Neural cell (in vitro differentiated cells): ENCODE results near the gene ZSCAN21. TPM values are rescaled to one million over a fixed set of nuclear protein-coding genes. Genes with fewer than 3 reads are reported as not detected.

ENCODE experiments used
- H2AFZ ChIP-seq: fragments of 200-600, 300-800 bp; sonication (generic), shearing (Covaris generic); 2 replicates; pipeline ENCODE4 v1.6.0; 2014; ENCODE audit warnings: low read depth, mild to moderate bottlenecking, antibody characterized with exemption, low read length, moderate library complexity
- H3F3A ChIP-seq: fragments of 200-600 bp; shearing (Covaris generic); 2 replicates; pipeline ENCODE4 v1.6.1; 2016; ENCODE audit warnings: mild to moderate bottlenecking, moderate library complexity, mixed read lengths, antibody characterized with exemption, low read length; ENCODE audit not compliant: insufficient read depth, poor library complexity, severe bottlenecking
- H3K27ac ChIP-seq: fragments of 200-600, 300-800 bp; sonication (generic), shearing (Covaris generic); 2 replicates; pipeline ENCODE4 v1.5.1; 2014; ENCODE audit warnings: mild to moderate bottlenecking, low read length, moderate library complexity
- H3K27me3 ChIP-seq: fragments of 300-800, 200-600 bp; sonication (generic), shearing (Covaris generic); 2 replicates; pipeline ENCODE4 v1.6.0; 2014; ENCODE audit warnings: mild to moderate bottlenecking, low read depth, low read length, moderate library complexity; ENCODE audit not compliant: insufficient read depth
- H3K36me3 ChIP-seq: fragments of 300-800, 200-600 bp; sonication (generic), shearing (Covaris generic); 2 replicates; pipeline ENCODE4 v1.5.1; 2014; ENCODE audit warnings: mild to moderate bottlenecking, antibody characterized with exemption, low read length, moderate library complexity; ENCODE audit not compliant: insufficient read depth
- H3K4me2 ChIP-seq: fragments of 300-800, 200-600 bp; sonication (generic), shearing (Covaris generic); 2 replicates; pipeline ENCODE4 v1.6.0; 2014; ENCODE audit warnings: mild to moderate bottlenecking, low read length
- H3K4me3 ChIP-seq: fragments of 300-800, 200-600 bp; sonication (generic), shearing (Covaris generic); 2 replicates; pipeline ENCODE4 v1.5.1; 2014; ENCODE audit warnings: mild to moderate bottlenecking, low read length, moderate library complexity
- H3K79me2 ChIP-seq: fragments of 200-600 bp; shearing (Covaris generic); replicated peaks from 2 replicates; pipeline ENCODE4 v1.6.0; 2014; ENCODE audit warnings: mild to moderate bottlenecking, low read length, moderate library complexity; ENCODE audit not compliant: insufficient read depth
- H3K9ac ChIP-seq: fragments of 300-800, 200-600 bp; sonication (generic), shearing (Covaris generic); 2 replicates; pipeline ENCODE4 v1.6.1; 2016; ENCODE audit warnings: mild to moderate bottlenecking, low read length, mixed read lengths
- H3K9me2 ChIP-seq: fragments of 200-600 bp; shearing (Covaris generic); 2 replicates; pipeline ENCODE4 v1.6.1; 2016; ENCODE audit warnings: mild to moderate bottlenecking, low read length, mixed read lengths; ENCODE audit not compliant: insufficient read depth
- H3K9me3 ChIP-seq: fragments of 200-600, 300-800 bp; sonication (generic), shearing (Covaris generic); 2 replicates; pipeline ENCODE4 v1.6.1; 2016; ENCODE audit warnings: mild to moderate bottlenecking, mixed run types, low read length, moderate library complexity, mixed read lengths
- H4K20me1 ChIP-seq: fragments of 200-600 bp; shearing (Covaris generic); 2 replicates; pipeline ENCODE4 v1.6.1; 2016; ENCODE audit warnings: mild to moderate bottlenecking, mixed run types; ENCODE audit not compliant: insufficient read depth
- CTCF ChIP-seq: fragments of 450-650 bp; IDR thresholded peaks from 2 replicates; pipeline ENCODE4 v1.5.1; 2014; ENCODE audit warnings: antibody characterized with exemption, mild to moderate bottlenecking, moderate library complexity; ENCODE audit not compliant: poor library complexity, severe bottlenecking
- EP300 ChIP-seq: fragments of 450-650 bp; conservative IDR thresholded peaks from 2 replicates; pipeline ENCODE4 v1.6.1; 2014; ENCODE audit warnings: antibody characterized with exemption, mild to moderate bottlenecking, moderate library complexity; ENCODE audit not compliant: poor library complexity, severe bottlenecking
- EZH2 ChIP-seq: fragments of 200-600, 300-800 bp; shearing (Covaris generic), sonication (generic); IDR thresholded peaks from 2 replicates; pipeline ENCODE4 v1.6.1; 2014; ENCODE audit warnings: antibody characterized with exemption, low read length, borderline replicate concordance, mild to moderate bottlenecking; ENCODE audit not compliant: insufficient read depth, poor library complexity, severe bottlenecking
- MXI1 ChIP-seq: fragments of 450-650 bp; conservative IDR thresholded peaks from 2 replicates; pipeline ENCODE4 v1.6.1; 2014; ENCODE audit warnings: antibody characterized with exemption, mild to moderate bottlenecking; ENCODE audit not compliant: poor library complexity, severe bottlenecking
- POLR2AphosphoS5 ChIP-seq: IDR thresholded peaks from 2 replicates; pipeline ENCODE4 v1.6.1; 2012
- RAD21 ChIP-seq: fragments of 450-650 bp; conservative IDR thresholded peaks from 2 replicates; pipeline ENCODE4 v1.6.1; 2014; ENCODE audit warnings: antibody characterized with exemption, mild to moderate bottlenecking, moderate library complexity
- SMC3 ChIP-seq: fragments of 450-650 bp; conservative IDR thresholded peaks from 2 replicates; pipeline ENCODE4 v1.6.1; 2014; ENCODE audit warnings: antibody characterized with exemption, mild to moderate bottlenecking, moderate library complexity; ENCODE audit not compliant: poor library complexity
- TAF1 ChIP-seq: IDR thresholded peaks from 2 replicates; pipeline ENCODE4 v1.6.1; 2012; ENCODE audit warnings: low read depth
- polyA plus RNA-seq: library from polyadenylated mRNA; depleted of rRNA; stranded (reverse); fragments of >200 nt; gene quantifications from 2 replicates; pipeline ENCODE4 v1.2.3, GENCODE V29; 2014
- TF ChIP-seq, protein P1 (sequence below): IDR thresholded peaks from 2 replicates; pipeline ENCODE4 v1.6.1; 2012; ENCODE audit warnings: borderline replicate concordance

Gene ZSCAN21
- polyA plus RNA-seq, 1 donor from 2014 or later, result 27.6 TPM

- no peaks in the 10 kb centered on the region for H3K27me3 ChIP-seq
- H3K9me2 ChIP-seq, result no peaks in the 10 kb centered on the region
- no peak overlapping the region for H2AFZ ChIP-seq
- no peaks in the 10 kb centered on the region for H4K20me1 ChIP-seq
- H3K9me3 ChIP-seq, result no peaks in the 10 kb centered on the region
- H3K36me3 ChIP-seq, result no peaks in the 10 kb centered on the region
- H3K9ac ChIP-seq, result no peak overlapping the region
- no peak for TF ChIP-seq RAD21
- TF ChIP-seq MXI1, result no peak
- no peak for TF ChIP-seq CTCF
- no peak for TF ChIP-seq EP300
- TF ChIP-seq SMC3, result no peak
- no peak for TF ChIP-seq POLR2AphosphoS5
- H3F3A ChIP-seq, result no peaks in the 10 kb centered on the region
- no peak overlapping the region for H3K4me3 ChIP-seq
- H3K27ac ChIP-seq, result no peak overlapping the region
- H3K79me2 ChIP-seq, result no peaks in the 10 kb centered on the region
- no peak overlapping the region for H3K4me2 ChIP-seq
Observed at GRCh38 chr7:100003711-100004661, 45.6 kb upstream of the ZSCAN21 start.

GRCh38 chr7:100007887-100008286 is 41.7 kb upstream of the ZSCAN21 start:
- Histone ChIP-seq H2AFZ (no peak overlapping the region), H3K36me3 (no peaks in the 10 kb centered on the region), H3K9me3 (no peaks in the 10 kb centered on the region), H3F3A (no peaks in the 10 kb centered on the region), H3K4me2 (no peak overlapping the region), H3K27me3 (no peaks in the 10 kb centered on the region), H3K79me2 (no peaks in the 10 kb centered on the region), H3K9ac (no peak overlapping the region), H3K4me3 (no peak overlapping the region), H3K9me2 (no peaks in the 10 kb centered on the region), H4K20me1 (no peaks in the 10 kb centered on the region), H3K27ac (no peak overlapping the region)
- no peak for TF ChIP-seq EZH2
- TF ChIP-seq MXI1, result no peak
- no peak for TF ChIP-seq POLR2AphosphoS5
- no peak for TF ChIP-seq CTCF
- TF ChIP-seq, protein P1, sequence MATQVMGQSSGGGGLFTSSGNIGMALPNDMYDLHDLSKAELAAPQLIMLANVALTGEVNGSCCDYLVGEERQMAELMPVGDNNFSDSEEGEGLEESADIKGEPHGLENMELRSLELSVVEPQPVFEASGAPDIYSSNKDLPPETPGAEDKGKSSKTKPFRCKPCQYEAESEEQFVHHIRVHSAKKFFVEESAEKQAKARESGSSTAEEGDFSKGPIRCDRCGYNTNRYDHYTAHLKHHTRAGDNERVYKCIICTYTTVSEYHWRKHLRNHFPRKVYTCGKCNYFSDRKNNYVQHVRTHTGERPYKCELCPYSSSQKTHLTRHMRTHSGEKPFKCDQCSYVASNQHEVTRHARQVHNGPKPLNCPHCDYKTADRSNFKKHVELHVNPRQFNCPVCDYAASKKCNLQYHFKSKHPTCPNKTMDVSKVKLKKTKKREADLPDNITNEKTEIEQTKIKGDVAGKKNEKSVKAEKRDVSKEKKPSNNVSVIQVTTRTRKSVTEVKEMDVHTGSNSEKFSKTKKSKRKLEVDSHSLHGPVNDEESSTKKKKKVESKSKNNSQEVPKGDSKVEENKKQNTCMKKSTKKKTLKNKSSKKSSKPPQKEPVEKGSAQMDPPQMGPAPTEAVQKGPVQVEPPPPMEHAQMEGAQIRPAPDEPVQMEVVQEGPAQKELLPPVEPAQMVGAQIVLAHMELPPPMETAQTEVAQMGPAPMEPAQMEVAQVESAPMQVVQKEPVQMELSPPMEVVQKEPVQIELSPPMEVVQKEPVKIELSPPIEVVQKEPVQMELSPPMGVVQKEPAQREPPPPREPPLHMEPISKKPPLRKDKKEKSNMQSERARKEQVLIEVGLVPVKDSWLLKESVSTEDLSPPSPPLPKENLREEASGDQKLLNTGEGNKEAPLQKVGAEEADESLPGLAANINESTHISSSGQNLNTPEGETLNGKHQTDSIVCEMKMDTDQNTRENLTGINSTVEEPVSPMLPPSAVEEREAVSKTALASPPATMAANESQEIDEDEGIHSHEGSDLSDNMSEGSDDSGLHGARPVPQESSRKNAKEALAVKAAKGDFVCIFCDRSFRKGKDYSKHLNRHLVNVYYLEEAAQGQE, result no peak
- TF ChIP-seq EP300, result no peak
- no peak for TF ChIP-seq RAD21
- no peak for TF ChIP-seq TAF1
- TF ChIP-seq SMC3, result no peak
